Loucy (cell line): ENCODE measurements around the gene KCNIP3.

Experiments
- H2AFZ ChIP-seq: fragments of 200-600 bp; sonication (generic); 2 replicates; pipeline ENCODE4 v1.6.0; 2016; ENCODE audit warnings: antibody characterized with exemption, mild to moderate bottlenecking, low read length, moderate library complexity
- H3F3A ChIP-seq: fragments of 200-600 bp; 2 replicates; pipeline ENCODE4 v1.6.0; 2016; ENCODE audit warnings: antibody characterized with exemption, low read depth, mild to moderate bottlenecking
- H3K27me3 ChIP-seq: fragments of 200-600 bp; sonication (generic); 2 replicates; pipeline ENCODE4 v1.6.1; 2014; ENCODE audit warnings: low read length, mild to moderate bottlenecking; ENCODE audit not compliant: insufficient read depth, poor library complexity, severe bottlenecking
- H3K36me3 ChIP-seq: fragments of 200-600 bp; sonication (generic); 2 replicates; pipeline ENCODE4 v1.6.1; 2016; ENCODE audit warnings: low read length; ENCODE audit not compliant: insufficient read depth
- H3K4me1 ChIP-seq: fragments of 200-600 bp; sonication (generic); 2 replicates; pipeline ENCODE4 v1.5.1; 2014; ENCODE audit warnings: low read length, mild to moderate bottlenecking; ENCODE audit not compliant: insufficient read depth, poor library complexity, severe bottlenecking
- H3K4me2 ChIP-seq: fragments of 200-600 bp; sonication (generic); 2 replicates; pipeline ENCODE4 v1.6.0; 2014; ENCODE audit warnings: antibody characterized with exemption, low read length, low read depth, mild to moderate bottlenecking; ENCODE audit not compliant: poor library complexity, severe bottlenecking
- H3K4me3 ChIP-seq: fragments of 200-600 bp; sonication (generic); 2 replicates; pipeline ENCODE4 v1.5.1; 2014; ENCODE audit warnings: low read length, mild to moderate bottlenecking, mixed read lengths; ENCODE audit not compliant: poor library complexity, severe bottlenecking
- H3K79me2 ChIP-seq: fragments of 200-600 bp; sonication (generic); 2 replicates; pipeline ENCODE4 v1.6.1; 2014; ENCODE audit warnings: low read length; ENCODE audit not compliant: insufficient read depth
- H3K9ac ChIP-seq: fragments of 200-600 bp; sonication (generic); 2 replicates; pipeline ENCODE4 v1.6.0; 2014; ENCODE audit warnings: mild to moderate bottlenecking, low read depth, low read length, moderate library complexity; ENCODE audit not compliant: poor library complexity, severe bottlenecking
- H3K9me2 ChIP-seq: fragments of 200-600 bp; sonication (generic); replicated peaks from 2 replicates; pipeline ENCODE4 v1.6.1; 2016; ENCODE audit warnings: low read depth, low read length, mixed read lengths
- H3K9me3 ChIP-seq: fragments of 200-600 bp; sonication (generic); 2 replicates; pipeline ENCODE4 v1.6.1; 2014; ENCODE audit warnings: mild to moderate bottlenecking, antibody characterized with exemption, low read length, low read depth; ENCODE audit not compliant: insufficient read depth
- H4K20me1 ChIP-seq: fragments of 200-600 bp; sonication (generic); 2 replicates; pipeline ENCODE4 v1.6.0; 2014; ENCODE audit warnings: antibody characterized with exemption, low read length, mild to moderate bottlenecking; ENCODE audit not compliant: insufficient read depth, poor library complexity, severe bottlenecking
- EZH2phosphoT487 ChIP-seq: fragments of 200-600 bp; IDR thresholded peaks from 2 replicates; pipeline ENCODE4 v1.6.1; 2018; ENCODE audit warnings: antibody characterized with exemption, mild to moderate bottlenecking, moderate library complexity, borderline replicate concordance
- TF ChIP-seq, protein P1 (sequence below): fragments of 200-600 bp; sonication (generic); conservative IDR thresholded peaks from 2 replicates; pipeline ENCODE4 v1.5.1; 2014; ENCODE audit warnings: mild to moderate bottlenecking, antibody characterized with exemption, low read length

The KCNIP3 gene

DNA sequence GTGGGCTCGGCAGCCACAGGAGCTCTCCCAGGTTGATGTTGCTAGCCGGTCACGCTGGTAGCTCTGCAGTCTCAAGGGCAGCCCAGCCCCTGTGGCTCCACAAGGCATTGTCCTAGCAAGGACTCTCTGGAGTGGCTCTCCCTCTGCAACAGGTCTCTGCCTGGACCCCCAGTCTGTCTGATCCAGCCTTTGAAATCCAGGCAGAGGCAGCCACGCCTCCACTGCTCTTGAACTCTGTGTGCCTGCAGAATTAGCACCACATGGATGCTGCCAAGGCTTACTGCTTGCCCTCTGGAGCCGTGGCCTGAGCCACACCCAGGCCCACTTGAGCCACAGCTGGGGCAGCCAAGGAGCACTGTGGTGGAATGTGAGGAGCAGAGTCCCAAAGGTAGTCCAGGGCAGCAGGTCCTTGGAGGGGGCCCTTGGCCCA lies 62.4 kb downstream of the KCNIP3 start:
- no peaks in the 10 kb centered on the region for H4K20me1 ChIP-seq
- no peak for TF ChIP-seq EZH2phosphoT487
- TF ChIP-seq, protein P1, sequence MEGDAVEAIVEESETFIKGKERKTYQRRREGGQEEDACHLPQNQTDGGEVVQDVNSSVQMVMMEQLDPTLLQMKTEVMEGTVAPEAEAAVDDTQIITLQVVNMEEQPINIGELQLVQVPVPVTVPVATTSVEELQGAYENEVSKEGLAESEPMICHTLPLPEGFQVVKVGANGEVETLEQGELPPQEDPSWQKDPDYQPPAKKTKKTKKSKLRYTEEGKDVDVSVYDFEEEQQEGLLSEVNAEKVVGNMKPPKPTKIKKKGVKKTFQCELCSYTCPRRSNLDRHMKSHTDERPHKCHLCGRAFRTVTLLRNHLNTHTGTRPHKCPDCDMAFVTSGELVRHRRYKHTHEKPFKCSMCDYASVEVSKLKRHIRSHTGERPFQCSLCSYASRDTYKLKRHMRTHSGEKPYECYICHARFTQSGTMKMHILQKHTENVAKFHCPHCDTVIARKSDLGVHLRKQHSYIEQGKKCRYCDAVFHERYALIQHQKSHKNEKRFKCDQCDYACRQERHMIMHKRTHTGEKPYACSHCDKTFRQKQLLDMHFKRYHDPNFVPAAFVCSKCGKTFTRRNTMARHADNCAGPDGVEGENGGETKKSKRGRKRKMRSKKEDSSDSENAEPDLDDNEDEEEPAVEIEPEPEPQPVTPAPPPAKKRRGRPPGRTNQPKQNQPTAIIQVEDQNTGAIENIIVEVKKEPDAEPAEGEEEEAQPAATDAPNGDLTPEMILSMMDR = no peak

DNA sequence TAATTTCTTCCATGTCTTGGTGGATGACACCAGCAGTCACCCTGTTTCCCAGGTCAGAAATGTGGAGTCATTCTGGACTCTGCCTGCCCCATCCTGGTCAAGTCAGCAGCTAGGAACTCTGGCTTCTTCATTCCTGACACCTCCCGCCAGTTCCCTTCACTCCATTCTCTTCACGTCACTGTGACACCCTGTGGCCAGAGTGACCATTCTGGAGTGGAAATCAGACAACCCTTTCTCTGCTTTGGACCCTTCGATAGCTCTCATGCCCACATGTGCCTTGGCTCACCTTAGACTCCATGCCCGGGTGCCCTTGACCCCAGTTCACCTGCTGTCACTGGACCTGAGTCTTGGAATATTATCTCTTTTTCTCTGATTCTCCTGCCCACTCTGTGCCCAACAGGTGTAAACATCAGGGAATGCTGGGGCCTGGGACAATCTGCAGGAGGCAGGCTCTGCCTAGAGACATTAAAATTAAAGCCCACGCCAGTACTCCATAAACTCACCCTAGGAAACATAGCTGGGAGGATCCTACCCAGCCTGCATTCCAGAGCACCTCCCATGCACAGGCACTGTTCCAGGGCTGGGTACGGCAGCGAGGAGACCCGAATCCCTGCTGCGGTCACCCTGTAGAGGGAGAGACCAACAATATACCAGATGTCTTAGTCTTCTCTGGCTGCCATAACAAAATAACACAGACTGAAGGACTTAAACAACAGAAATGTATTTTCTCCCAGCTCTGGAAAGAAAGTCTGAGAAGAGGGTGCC lies 64.3 kb downstream of the KCNIP3 start:
- H3K27me3 ChIP-seq = no peaks in the 10 kb centered on the region
- no peaks in the 10 kb centered on the region for H3K4me1 ChIP-seq
- no peak overlapping the region for H3K4me3 ChIP-seq
- H3K9ac ChIP-seq = no peak overlapping the region
- no peak for TF ChIP-seq EZH2phosphoT487
- TF ChIP-seq, protein P1 = no peak
- H2AFZ ChIP-seq = no peak overlapping the region
- no peaks in the 10 kb centered on the region for H4K20me1 ChIP-seq
- no peak overlapping the region for H3K4me2 ChIP-seq
- H3K9me3 ChIP-seq = no peaks in the 10 kb centered on the region
- no peaks in the 10 kb centered on the region for H3K9me2 ChIP-seq
- no peaks in the 10 kb centered on the region for H3K79me2 ChIP-seq
- H3K36me3 ChIP-seq = no peaks in the 10 kb centered on the region
- no peaks in the 10 kb centered on the region for H3F3A ChIP-seq

More for the DNA sequence above, 62.4 kb downstream of the KCNIP3 start:
- Histone ChIP-seq H3K4me3 (no peak overlapping the region), H3K4me1 (no peaks in the 10 kb centered on the region), H3K9me2 (no peaks in the 10 kb centered on the region), H3K27me3 (no peaks in the 10 kb centered on the region), H3K9me3 (no peaks in the 10 kb centered on the region), H3K9ac (no peak overlapping the region), H3F3A (no peaks in the 10 kb centered on the region), H3K36me3 (no peaks in the 10 kb centered on the region), H3K79me2 (no peaks in the 10 kb centered on the region), H3K4me2 (no peak overlapping the region), H2AFZ (no peak overlapping the region)

DNA sequence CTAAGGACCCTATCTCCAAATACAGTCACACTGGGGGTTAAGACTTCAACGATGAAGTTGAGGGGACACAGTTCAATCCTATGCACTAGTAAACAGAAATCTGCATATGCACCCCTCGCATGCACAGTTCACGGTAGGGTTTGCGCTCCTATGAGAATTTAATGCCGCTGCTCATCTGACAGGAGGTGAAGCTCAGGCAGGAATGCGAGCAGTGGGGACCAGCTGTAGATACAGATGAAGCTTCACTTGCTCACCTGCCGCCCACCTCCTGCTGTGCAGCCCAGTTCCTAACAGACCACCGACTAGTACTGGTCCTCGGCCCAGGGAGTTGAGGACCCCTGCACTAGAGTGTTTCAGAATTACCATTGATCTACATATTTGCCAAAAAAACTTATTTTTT lies 65.3 kb downstream of the KCNIP3 start:
- Histone ChIP-seq H3K9ac (no peak overlapping the region), H3K4me2 (no peak overlapping the region), H3K36me3 (no peaks in the 10 kb centered on the region), H3F3A (no peaks in the 10 kb centered on the region), H3K4me3 (no peak overlapping the region), H3K27me3 (no peaks in the 10 kb centered on the region), H2AFZ (no peak overlapping the region), H3K9me3 (no peaks in the 10 kb centered on the region), H3K9me2 (no peaks in the 10 kb centered on the region), H3K4me1 (no peaks in the 10 kb centered on the region), H4K20me1 (no peaks in the 10 kb centered on the region), H3K79me2 (no peaks in the 10 kb centered on the region)
- TF ChIP-seq, protein P1 = no peak
- no peak for TF ChIP-seq EZH2phosphoT487
